ENCODE measurements around the gene ATP10D.

The ATP10D gene
- 2.0 to 33.0 (median 10.1) reads per million in 9 experiments for total RNA-seq

DNA sequence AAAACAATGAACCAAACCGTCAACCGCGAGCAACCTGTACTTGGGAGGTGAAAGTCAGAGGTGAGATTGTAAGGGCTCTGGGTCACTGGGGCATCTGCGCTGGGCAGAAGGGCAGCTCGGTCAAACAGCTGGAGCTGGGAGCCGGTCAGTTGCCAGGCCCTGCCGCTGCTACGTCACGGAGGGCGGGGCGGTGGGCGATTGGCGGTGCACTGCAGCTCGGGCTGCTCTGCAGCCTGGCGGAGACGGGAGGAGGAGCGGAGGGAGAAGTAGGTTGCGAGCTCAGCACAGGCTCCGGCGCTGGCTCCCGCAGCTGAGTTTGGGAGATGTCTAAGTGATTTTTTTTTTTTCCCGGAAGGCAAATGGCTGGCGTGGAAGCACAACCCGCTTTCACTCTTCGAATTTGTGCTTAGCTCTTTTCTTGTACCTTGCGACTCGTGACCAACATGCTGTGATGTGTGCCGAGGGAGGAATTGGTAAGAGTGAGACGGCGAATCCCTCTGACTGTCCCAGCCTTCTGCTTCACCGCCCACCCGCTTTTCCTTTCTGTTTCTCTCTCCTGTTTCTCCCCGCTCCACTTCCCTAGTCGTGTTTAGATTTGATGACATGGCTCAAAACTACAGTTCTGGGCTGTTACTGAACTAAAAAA, at the start of gene ATP10D:
Gene ATP10D, plus strand, starts transcription at position 229 of the 646 bp plus-strand sequence. CDS start 27,266 bp downstream, outside the sequence.
- Mint-ChIP-seq H3K27ac (peak within 1 kb of the TSS; percentile 93 to 98), H3K4me3 (peak within 1 kb of the TSS; percentile 89 to 100), H3K27me3 (no peaks in the 10 kb centered on the region), H3K4me1 (ENCODE audit: low read depth in 2 of 2) (peaks cover 18 to 33% of the 10 kb centered on the region in 2 donors), H3K9me3 (no peaks in the 10 kb centered on the region), H3K36me3 (ENCODE audit: insufficient read depth) (peaks cover 3% of the 10 kb centered on the region)
- ATAC-seq (replicated peaks) (peak; percentile 92), DNase-seq (peak; percentile 62 to 68 (median 65))

DNA sequence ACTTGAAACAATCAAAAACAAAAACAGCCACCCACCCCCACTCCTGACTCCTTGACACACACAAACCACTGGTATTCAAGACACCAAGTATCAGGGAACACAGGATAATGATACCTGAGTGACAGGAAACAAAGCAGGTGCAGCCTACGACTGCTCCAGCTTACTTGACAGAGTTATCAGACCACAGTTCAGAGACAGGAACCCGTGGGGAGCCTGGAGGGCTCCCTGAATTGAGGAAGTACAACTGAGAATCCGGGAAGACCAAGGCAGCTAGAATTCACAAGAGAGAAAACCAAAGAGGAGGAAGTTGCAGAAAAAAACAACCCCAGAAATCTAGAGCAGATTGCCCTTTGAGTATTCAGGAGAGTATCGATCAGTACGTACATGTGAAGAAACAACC, 42.1 kb upstream of the ATP10D start:
- Mint-ChIP-seq H3K4me3 (no peak overlapping the region), H3K36me3 (ENCODE audit: insufficient read depth) (no peaks in the 10 kb centered on the region), H3K9me3 (no peaks in the 10 kb centered on the region), H3K27me3 (no peaks in the 10 kb centered on the region), H3K27ac (peak overlapping the region in 1 of 2 donors; percentile 17), H3K4me1 (ENCODE audit: low read depth in 2 of 2) (peaks cover 5 to 13% of the 10 kb centered on the region in 2 donors)
- DNase-seq (no peak), ATAC-seq (replicated peaks) (no peak)

- no peak for DNase-seq
- Mint-ChIP-seq H3K27ac (no peak overlapping the region), H3K27me3 (no peaks in the 10 kb centered on the region), H3K9me3 (no peaks in the 10 kb centered on the region), H3K36me3 (ENCODE audit: insufficient read depth) (no peaks in the 10 kb centered on the region), H3K4me3 (no peak overlapping the region), H3K4me1 (ENCODE audit: low read depth in 2 of 2) (peaks cover 5 to 13% of the 10 kb centered on the region in 2 donors)
- ATAC-seq (replicated peaks): no peak
Measured at GRCh38 chr4:47444031-47444430, 41.0 kb upstream of the ATP10D start.

DNA sequence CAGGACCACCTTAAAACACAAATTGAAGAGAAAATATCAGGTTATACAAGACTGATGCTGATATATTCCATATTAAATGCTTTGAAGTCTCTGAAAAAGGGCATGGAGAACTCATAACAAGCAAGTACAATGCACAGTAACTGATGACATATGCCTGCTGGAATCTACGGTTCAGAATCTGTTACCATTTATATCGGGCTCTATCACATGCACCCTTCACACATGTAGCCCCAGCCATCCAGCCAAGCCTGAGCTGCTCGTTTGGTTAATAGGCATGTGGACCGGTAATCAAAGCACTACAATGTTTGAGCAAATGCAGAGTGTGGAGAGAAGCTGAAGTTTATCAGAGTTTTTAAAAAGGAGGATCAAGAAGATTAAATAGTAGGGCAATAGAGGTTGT, 33.4 kb upstream of the ATP10D start:
- no peak for DNase-seq
- H3K4me1 Mint-ChIP-seq (ENCODE audit: low read depth in 2 of 2): peaks cover 3 to 14% of the 10 kb centered on the region in 2 donors
- H3K27me3 Mint-ChIP-seq: no peaks in the 10 kb centered on the region
- no peak for ATAC-seq (replicated peaks)
- no peak overlapping the region for H3K4me3 Mint-ChIP-seq
- H3K36me3 Mint-ChIP-seq (ENCODE audit: insufficient read depth): peaks cover 43% of the 10 kb centered on the region
- H3K9me3 Mint-ChIP-seq: no peaks in the 10 kb centered on the region
- H3K27ac Mint-ChIP-seq: peak overlapping the region in 1 of 2 donors; percentile 5

DNA sequence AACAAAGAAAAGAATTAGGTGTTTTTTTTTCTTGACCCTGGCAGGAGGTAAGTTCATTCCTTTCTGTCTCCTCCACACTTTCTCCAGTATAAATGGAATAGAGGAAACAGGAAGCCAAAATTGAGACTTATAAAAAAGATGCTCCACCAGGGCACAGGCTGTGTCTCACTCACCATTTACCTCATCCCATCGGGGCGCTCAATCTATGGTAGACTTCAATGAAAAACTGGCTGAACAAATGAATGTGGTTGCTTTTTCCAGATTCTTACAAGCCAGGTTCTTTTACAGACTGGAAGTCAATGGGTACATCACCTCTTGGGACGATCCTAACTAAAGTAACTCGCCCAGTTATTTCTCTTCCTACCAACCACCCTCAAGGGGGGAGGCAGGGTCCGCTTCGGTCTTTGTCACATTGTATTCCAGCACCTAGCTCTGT, 22.3 kb upstream of the ATP10D start:
- peaks cover 6% of the 10 kb centered on the region for H3K36me3 Mint-ChIP-seq (ENCODE audit: insufficient read depth)
- peaks cover 25 to 48% of the 10 kb centered on the region in 2 donors for H3K4me1 Mint-ChIP-seq (ENCODE audit: low read depth in 2 of 2)
- no peaks in the 10 kb centered on the region for H3K9me3 Mint-ChIP-seq
- peak overlapping the region; percentile 87 to 90 for H3K4me3 Mint-ChIP-seq
- ATAC-seq (replicated peaks): no peak
- no peaks in the 10 kb centered on the region for H3K27me3 Mint-ChIP-seq
- DNase-seq: no peak
- H3K27ac Mint-ChIP-seq: peak overlapping the region; percentile 91 to 92

GRCh38 chr4:47463235-47463956, 21.7 kb upstream of the ATP10D start, which contains the start of gene COMMD8:
TSS of gene COMMD8 (minus strand) at chr4:47463702. CDS start at chr4:47463651, 51 bp downstream.
- DNase-seq (peak; percentile 98), ATAC-seq (replicated peaks) (peak; percentile 91)
- peak within 1 kb of the TSS; percentile 91 to 92 for H3K27ac Mint-ChIP-seq
- peaks cover 6% of the 10 kb centered on the region for H3K36me3 Mint-ChIP-seq (ENCODE audit: insufficient read depth)
- no peaks in the 10 kb centered on the region for H3K9me3 Mint-ChIP-seq
- H3K4me1 Mint-ChIP-seq (ENCODE audit: low read depth in 2 of 2): peaks cover 25 to 45% of the 10 kb centered on the region in 2 donors
- peak within 1 kb of the TSS; percentile 87 to 90 for H3K4me3 Mint-ChIP-seq
- no peaks in the 10 kb centered on the region for H3K27me3 Mint-ChIP-seq

- Mint-ChIP-seq H3K27ac (no peak overlapping the region), H3K4me1 (ENCODE audit: low read depth in 2 of 2) (peaks cover 25 to 29% of the 10 kb centered on the region in 2 donors), H3K36me3 (ENCODE audit: insufficient read depth) (peaks cover 6% of the 10 kb centered on the region), H3K27me3 (peaks cover 0 to 7% of the 10 kb centered on the region in 2 donors), H3K4me3 (no peak overlapping the region), H3K9me3 (no peaks in the 10 kb centered on the region)
- DNase-seq (no peak), ATAC-seq (replicated peaks) (no peak)
Measured at GRCh38 chr4:47465004-47465403, 20.1 kb upstream of the ATP10D start.

DNA sequence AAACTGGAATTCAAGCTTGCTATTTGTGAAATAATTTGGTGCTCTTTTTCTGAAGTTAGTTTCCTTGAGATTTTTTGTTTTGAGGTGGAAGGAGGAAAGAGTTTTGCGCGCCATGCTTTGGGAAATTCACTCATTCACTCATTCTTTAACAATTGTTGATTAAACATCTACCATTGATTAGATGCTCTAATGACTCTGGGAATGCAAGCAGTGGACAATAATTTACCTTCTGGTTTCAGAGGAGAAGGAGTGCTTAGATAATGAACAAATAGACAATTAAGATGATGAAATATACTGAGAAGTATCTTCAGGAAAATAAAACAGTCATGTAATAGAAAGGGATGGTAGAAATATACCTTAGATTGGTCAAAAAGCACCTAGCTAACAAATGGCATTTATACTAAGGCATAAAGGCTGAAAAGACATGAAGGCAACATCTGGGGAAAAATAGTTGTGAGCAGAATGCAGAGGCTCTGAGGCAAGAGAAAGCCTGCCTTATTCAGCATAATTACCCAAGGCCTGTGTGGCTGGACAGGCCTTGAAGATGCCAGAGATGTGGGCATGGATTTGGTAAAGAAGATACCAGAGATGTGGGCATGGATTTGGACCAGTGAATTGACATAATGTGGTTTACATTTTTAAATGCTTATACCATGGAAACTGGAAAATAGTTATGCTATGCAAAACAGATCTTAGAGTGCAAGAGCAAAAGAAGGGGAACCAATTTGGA, 18.9 kb upstream of the ATP10D start:
- no peak overlapping the region for H3K4me3 Mint-ChIP-seq
- H3K4me1 Mint-ChIP-seq (ENCODE audit: low read depth in 2 of 2): peaks cover 17 to 22% of the 10 kb centered on the region in 2 donors
- H3K9me3 Mint-ChIP-seq: no peaks in the 10 kb centered on the region
- no peak overlapping the region for H3K27ac Mint-ChIP-seq
- H3K36me3 Mint-ChIP-seq (ENCODE audit: insufficient read depth): peaks cover 6% of the 10 kb centered on the region
- DNase-seq: no peak
- H3K27me3 Mint-ChIP-seq: peaks cover 0 to 7% of the 10 kb centered on the region in 2 donors
- no peak for ATAC-seq (replicated peaks)

DNA sequence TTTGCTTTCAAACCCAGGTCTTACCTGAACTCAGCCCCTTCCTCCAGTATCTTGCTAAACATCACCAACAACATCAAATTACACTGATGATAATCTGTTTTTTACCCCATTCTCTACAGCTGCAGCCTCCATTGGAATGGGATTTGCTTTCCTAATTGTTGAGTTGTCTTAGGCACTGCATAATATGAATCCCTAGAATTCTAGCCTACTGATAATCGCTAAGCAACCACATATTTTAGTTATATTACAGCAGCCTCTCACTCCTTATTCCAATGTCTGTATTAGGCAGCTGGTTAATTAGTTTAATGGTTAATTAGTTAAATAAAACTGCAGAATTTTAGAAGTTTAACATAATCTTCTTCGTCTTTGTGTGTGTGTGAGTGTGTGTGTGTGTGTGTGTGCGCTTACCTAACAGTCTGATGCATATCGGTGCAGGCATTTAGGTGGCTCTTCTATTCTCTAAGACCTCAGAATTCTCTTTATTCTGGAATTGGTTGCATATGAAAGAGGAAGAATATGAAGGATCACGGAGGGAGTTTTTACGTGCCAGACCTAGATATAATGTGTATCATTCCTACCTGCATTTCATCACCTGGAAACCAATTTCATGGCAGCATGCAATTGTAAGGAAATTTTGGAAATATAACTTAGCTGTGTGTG, 16.2 kb upstream of the ATP10D start:
- Mint-ChIP-seq H3K9me3 (no peaks in the 10 kb centered on the region), H3K27me3 (peaks cover 10 to 14% of the 10 kb centered on the region in 2 donors), H3K36me3 (ENCODE audit: insufficient read depth) (no peaks in the 10 kb centered on the region), H3K4me3 (no peak overlapping the region), H3K4me1 (ENCODE audit: low read depth in 2 of 2) (peaks cover under 1% of the 10 kb centered on the region in 2 donors), H3K27ac (no peak overlapping the region)
- DNase-seq: no peak
- no peak for ATAC-seq (replicated peaks)

GRCh38 chr4:47469951-47470350, 15.1 kb upstream of the ATP10D start:
- H3K27ac Mint-ChIP-seq: no peak overlapping the region
- DNase-seq (no peak), ATAC-seq (replicated peaks) (no peak)
- H3K4me3 Mint-ChIP-seq: no peak overlapping the region
- H3K4me1 Mint-ChIP-seq (ENCODE audit: low read depth in 2 of 2): peaks cover 0 to 2% of the 10 kb centered on the region in 2 donors
- no peaks in the 10 kb centered on the region for H3K36me3 Mint-ChIP-seq (ENCODE audit: insufficient read depth)
- no peaks in the 10 kb centered on the region for H3K9me3 Mint-ChIP-seq
- H3K27me3 Mint-ChIP-seq: peaks cover 10 to 14% of the 10 kb centered on the region in 2 donors

DNA sequence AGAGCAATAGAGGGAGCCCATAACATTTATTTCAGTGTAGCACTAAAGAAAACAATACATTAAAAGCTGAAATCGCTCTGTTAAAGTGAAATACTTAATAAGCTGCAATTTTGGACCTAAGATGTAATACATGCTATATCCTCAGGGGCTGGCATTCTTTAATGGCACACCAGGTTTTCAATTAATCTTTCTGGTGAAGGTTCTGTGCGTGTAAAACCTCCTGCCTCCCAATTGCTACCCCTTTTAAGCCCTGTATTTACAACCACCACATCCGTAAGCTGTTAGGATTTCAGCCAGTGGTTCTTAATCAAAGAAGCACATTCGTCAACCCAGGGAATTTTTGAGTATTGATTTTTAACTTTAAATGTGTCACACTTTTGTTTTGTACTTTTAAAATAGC, 14.0 kb upstream of the ATP10D start:
- ATAC-seq (replicated peaks): no peak
- Mint-ChIP-seq H3K4me3 (no peak overlapping the region), H3K27me3 (peaks cover 10 to 14% of the 10 kb centered on the region in 2 donors), H3K9me3 (no peaks in the 10 kb centered on the region), H3K27ac (no peak overlapping the region), H3K4me1 (ENCODE audit: low read depth in 2 of 2) (peaks cover 0 to 2% of the 10 kb centered on the region in 2 donors), H3K36me3 (ENCODE audit: insufficient read depth) (no peaks in the 10 kb centered on the region)
- no peak for DNase-seq

- H3K4me3 Mint-ChIP-seq: no peak overlapping the region
- peaks cover 0 to 2% of the 10 kb centered on the region in 2 donors for H3K4me1 Mint-ChIP-seq (ENCODE audit: low read depth in 2 of 2)
- DNase-seq (no peak), ATAC-seq (replicated peaks) (no peak)
- H3K9me3 Mint-ChIP-seq: no peaks in the 10 kb centered on the region
- H3K27ac Mint-ChIP-seq: no peak overlapping the region
- peaks cover 10 to 14% of the 10 kb centered on the region in 2 donors for H3K27me3 Mint-ChIP-seq
- H3K36me3 Mint-ChIP-seq (ENCODE audit: insufficient read depth): no peaks in the 10 kb centered on the region
Measured at GRCh38 chr4:47471591-47471990, 13.5 kb upstream of the ATP10D start.
